ENCODE measurements around the gene CDK7.
A peak's percentile ranks its signal among the peaks of the same experiment; 100 is the strongest.
"Not testable (repeated sequence)": the region's sequence is repeated elsewhere in the genome, so short reads cannot be mapped to it uniquely, and the experiment has no call there.

The CDK7 gene

GRCh38 chr5:69234457-69235268, at the start of gene CDK7:
CDK7 (plus strand) TSS chr5:69234886; CDS start chr5:69234976, 90 bp downstream.
- peak; percentile 82 for FAIRE-seq

GRCh38 chr5:69187342-69187741, 47.3 kb upstream of the CDK7 start:
- no peak for FAIRE-seq

GRCh38 chr5:69188811-69189161, 45.9 kb upstream of the CDK7 start:
- no peak for FAIRE-seq

- no peak for FAIRE-seq
Observed at GRCh38 chr5:69189162-69190086, 45.3 kb upstream of the CDK7 start, which contains the start of gene CENPH. CENPH (plus strand) TSS chr5:69189583; CDS start chr5:69189635, 52 bp downstream.

- peak; percentile 43 for FAIRE-seq
Observed at GRCh38 chr5:69202497-69202896, 32.2 kb upstream of the CDK7 start.

GRCh38 chr5:69206528-69207190, 28.0 kb upstream of the CDK7 start:
- no peak for FAIRE-seq

- no peak for FAIRE-seq
Observed at GRCh38 chr5:69209602-69210001, 25.1 kb upstream of the CDK7 start.

- no peak for FAIRE-seq
Observed at GRCh38 chr5:69211200-69211599, 23.5 kb upstream of the CDK7 start.

- FAIRE-seq, result no peak
Observed at GRCh38 chr5:69212022-69212421, 22.7 kb upstream of the CDK7 start.

- FAIRE-seq, result no peak
Observed at GRCh38 chr5:69213513-69214215, 21.0 kb upstream of the CDK7 start.

GRCh38 chr5:69217151-69217511, 17.6 kb upstream of the CDK7 start:
- no peak for FAIRE-seq

GRCh38 chr5:69217548-69218526, 16.8 kb upstream of the CDK7 start:
- FAIRE-seq, result no peak

- FAIRE-seq, result no peak
Observed at GRCh38 chr5:69219939-69220338, 14.7 kb upstream of the CDK7 start.

- FAIRE-seq, result not testable (repeated sequence)
Observed at GRCh38 chr5:69220371-69220770, 14.3 kb upstream of the CDK7 start.

GRCh38 chr5:69220833-69221232, 13.9 kb upstream of the CDK7 start:
- FAIRE-seq, result not testable (repeated sequence)

GRCh38 chr5:69224520-69224919, 10.2 kb upstream of the CDK7 start:
- no peak for FAIRE-seq

- no peak for FAIRE-seq
Observed at GRCh38 chr5:69225860-69226259, 8.8 kb upstream of the CDK7 start.

GRCh38 chr5:69230181-69230580, 4.5 kb upstream of the CDK7 start:
- FAIRE-seq, result no peak

GRCh38 chr5:69231281-69231680, 3.4 kb upstream of the CDK7 start:
- FAIRE-seq, result no peak

- FAIRE-seq, result no peak
Observed at GRCh38 chr5:69231851-69232250, 2.8 kb upstream of the CDK7 start.

- FAIRE-seq, result not testable (repeated sequence)
Observed at GRCh38 chr5:69236733-69237132, 2.0 kb downstream of the CDK7 start.

All from endometrium (tissue), 2 donors.